GM15510 (cell line): ENCODE results near the gene ACOXL.

Experiments used
- POLR2A ChIP-seq: IDR thresholded peaks from 3 replicates; pipeline ENCODE4 v1.6.1; 2011; ENCODE audit warnings: borderline replicate concordance; ENCODE audit not compliant: insufficient read length; ENCODE audit errors: extremely low read depth

Gene ACOXL

DNA sequence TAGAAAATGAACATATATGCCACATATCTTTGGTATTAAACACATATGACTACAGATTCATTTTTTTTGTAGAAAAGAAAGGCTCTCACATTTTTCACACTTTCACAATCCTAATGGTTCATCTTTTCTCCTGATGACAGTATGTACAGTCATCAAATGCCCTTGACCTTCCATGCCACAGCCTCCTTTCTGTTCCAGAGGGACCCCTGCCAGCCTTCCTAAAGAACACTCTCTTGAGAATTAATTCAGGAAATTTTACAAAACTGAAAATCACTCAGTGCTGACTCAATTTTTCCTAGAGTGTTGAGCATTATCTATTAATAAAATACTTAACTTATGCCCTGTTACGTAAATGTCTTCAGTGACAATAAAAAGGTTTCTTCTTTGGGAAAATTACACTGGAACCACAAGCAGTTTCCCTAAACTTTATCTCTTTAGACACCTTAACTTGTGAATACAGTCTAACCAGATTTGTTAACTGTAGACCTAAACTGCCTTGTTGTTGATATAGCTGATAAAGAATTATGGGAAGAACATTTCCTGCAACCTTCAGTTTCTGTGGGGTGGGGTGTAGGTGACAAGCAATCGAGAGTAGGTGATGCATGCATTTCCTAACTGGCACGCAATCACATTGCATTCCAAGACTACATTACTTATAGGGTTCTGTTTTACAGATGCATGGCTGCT is 15.3 kb upstream of the ACOXL start:
- TF ChIP-seq POLR2A, result no peak

- TF ChIP-seq POLR2A, result no peak
These were observed 14.6 kb upstream of the ACOXL start for GRCh38 chr2:110717734-110718133.

DNA sequence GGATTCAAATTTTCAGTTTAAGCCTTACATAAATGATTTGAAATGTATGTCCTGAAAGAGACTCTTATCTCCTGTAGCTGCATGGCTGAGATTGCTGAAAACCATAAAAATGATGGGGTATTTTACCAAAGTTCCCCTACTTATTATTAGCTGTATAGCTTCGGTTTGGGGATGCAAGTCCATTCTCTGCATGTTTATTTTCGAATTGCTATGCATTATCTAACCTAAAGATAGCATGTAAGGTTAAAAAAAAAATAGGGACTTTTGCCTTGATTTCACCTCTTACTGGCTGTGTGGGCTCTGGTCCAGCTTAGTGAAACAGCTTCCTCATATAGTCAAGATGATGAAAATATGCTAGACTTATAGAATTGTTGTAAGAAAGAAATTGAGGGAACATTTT is 14.0 kb upstream of the ACOXL start:
- TF ChIP-seq POLR2A, result no peak

GRCh38 chr2:110718990-110719389 is 13.4 kb upstream of the ACOXL start:
- TF ChIP-seq POLR2A, result no peak

- TF ChIP-seq POLR2A, result no peak
These were observed 11.8 kb upstream of the ACOXL start for GRCh38 chr2:110720547-110720946.

DNA sequence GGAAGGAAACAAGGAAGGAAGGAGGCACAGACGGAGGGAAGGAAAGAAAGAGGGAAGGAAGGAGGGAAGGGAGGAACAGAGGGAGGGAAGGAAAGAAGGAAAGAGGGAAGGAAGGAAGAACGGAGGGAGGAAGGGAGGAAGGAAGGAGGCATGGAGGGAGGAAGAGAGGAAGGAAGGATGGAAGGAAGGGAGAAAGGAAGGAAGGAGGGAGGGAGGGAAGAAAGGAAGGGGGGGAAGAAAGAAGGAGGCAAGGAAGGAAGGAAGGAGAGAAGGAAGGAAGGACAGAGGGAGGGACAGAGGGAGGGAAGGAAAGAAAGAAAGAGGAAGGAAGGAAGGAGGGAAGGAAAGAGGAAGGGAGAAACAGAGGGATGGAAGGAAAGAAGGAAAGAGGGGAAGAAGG is 7.6 kb upstream of the ACOXL start:
- no peak for TF ChIP-seq POLR2A

- TF ChIP-seq POLR2A, result no peak
These were observed 7.0 kb upstream of the ACOXL start for GRCh38 chr2:110725370-110725769.

- TF ChIP-seq POLR2A, result no peak
These were observed 6.5 kb upstream of the ACOXL start for GRCh38 chr2:110725859-110726258.

DNA sequence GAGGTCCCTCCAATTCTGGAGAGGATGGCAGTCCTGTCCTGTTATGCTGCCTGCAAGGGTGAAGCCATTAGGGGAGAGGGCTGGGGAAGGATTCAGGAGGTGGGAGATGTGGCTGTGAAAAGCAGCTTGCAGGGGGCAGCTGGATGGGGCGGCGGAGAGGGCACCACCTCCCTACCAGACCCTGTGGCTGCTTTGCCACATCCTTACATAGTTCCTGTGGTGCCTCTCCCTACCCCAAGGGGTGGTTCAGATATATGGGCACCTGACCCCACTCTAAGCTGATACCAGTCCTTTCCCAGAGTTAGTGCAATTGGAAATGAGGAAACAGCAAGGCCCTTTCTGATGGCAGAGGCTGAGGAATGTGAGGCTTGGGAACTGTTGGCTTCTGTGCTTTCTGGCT is 6.1 kb upstream of the ACOXL start:
- no peak for TF ChIP-seq POLR2A

DNA sequence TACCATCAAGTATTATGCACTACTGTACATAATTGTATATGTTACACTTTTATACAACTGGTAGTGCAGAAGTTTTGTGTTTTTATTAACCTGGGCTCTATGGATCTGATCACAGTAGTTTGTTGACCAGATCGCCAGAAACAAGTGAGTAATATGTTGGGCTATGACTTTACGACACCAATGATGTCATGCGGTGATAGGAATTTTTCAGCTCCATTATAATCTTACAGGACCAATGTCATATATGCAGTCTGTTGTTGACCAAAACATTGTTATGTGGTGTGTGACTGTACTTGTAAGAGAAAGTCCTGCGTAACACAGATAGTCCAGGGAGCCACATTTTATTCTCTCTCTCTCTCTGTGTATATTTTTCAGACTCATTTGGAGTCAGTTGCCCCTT is 4.5 kb upstream of the ACOXL start:
- TF ChIP-seq POLR2A, result no peak

- TF ChIP-seq POLR2A, result no peak
These were observed 3.3 kb upstream of the ACOXL start for GRCh38 chr2:110729106-110729505.

DNA sequence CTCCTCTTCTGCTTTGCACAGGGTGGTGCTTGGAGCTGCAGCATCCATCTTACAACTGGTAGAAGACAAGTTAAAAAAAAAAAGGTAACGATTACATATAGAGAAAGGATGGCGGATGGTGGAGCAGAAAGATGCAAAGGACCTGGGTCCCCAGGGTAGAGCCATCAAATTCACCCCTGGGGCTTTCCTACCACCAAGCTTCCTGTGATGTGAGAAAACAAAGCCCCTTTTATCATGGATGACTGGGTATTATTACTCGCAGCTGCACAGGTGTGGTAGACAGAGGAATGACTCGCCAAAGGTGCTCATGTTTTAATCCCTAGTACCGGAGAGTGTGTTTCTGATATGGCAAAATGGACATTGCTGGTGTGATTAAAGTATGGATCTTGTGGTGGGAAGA is 1.3 kb upstream of the ACOXL start:
- TF ChIP-seq POLR2A, result no peak

GRCh38 chr2:110735366-110735765 is 3.0 kb downstream of the ACOXL start:
- no peak for TF ChIP-seq POLR2A

GRCh38 chr2:110737783-110738182 is 5.4 kb downstream of the ACOXL start:
- TF ChIP-seq POLR2A, result no peak

GRCh38 chr2:110740747-110741349 is 8.5 kb downstream of the ACOXL start:
- no peak for TF ChIP-seq POLR2A

DNA sequence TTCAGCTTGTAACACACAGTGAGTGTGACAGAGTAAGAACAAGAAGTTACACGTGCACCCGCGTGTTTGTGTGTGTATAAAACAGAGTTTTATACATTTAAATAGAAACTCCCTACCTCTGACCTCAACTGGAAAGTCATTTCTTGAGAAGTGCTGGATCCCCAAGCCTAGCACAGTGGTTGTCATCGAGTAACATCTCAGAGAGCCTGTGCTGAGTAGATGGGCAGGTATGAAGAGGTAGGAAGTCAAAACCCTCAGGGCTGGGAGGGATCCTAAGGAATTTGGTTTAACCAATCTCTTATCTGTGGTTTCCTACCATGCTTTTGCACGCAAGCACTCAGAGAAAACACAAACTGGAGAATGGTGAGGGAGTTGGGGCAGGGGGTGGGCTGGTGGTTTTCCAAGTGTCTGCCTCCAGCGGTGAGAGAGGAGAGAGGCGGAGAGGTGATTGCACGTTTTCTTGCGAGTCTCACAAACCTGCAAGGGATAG is 9.2 kb downstream of the ACOXL start:
- TF ChIP-seq POLR2A, result no peak

- TF ChIP-seq POLR2A, result no peak
These were observed 10.0 kb downstream of the ACOXL start for GRCh38 chr2:110742412-110742811.

DNA sequence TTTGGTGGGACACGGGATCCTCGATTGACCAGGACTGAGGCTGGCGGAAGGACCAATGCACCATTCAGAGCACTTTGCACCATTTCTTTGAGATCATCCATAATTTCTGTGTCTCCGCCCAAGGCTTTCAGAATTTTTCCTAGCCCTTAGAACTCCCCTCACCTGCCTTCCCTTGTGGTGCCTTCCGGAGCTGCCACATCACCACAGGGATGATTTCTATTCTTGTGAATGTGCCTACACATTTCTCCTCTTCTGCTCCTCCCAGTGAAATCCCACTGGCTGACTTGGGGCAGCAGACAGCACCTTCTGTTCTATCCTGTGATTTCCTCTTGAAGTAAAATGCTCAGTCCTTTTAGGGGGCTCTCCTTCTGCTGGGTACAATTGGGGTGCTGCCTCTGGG is 11.2 kb downstream of the ACOXL start:
- no peak for TF ChIP-seq POLR2A

- no peak for TF ChIP-seq POLR2A
These were observed 12.1 kb downstream of the ACOXL start for GRCh38 chr2:110744429-110744828.
